ENCODE results near the gene PRIMPOL.

- TF ChIP-seq CTCF (IDR thresholded peaks at IDR 0.05; ENCODE audit: low read depth, low read length) (no peak), EZH2phosphoT487 (IDR thresholded peaks at IDR 0.05; ENCODE audit: low read depth) (no peak)
Measured at GRCh38 chr4:184689681-184690080, 40.1 kb downstream of the PRIMPOL start.
